Measurements from ENCODE around the gene TNFRSF8.

Gene TNFRSF8

DNA sequence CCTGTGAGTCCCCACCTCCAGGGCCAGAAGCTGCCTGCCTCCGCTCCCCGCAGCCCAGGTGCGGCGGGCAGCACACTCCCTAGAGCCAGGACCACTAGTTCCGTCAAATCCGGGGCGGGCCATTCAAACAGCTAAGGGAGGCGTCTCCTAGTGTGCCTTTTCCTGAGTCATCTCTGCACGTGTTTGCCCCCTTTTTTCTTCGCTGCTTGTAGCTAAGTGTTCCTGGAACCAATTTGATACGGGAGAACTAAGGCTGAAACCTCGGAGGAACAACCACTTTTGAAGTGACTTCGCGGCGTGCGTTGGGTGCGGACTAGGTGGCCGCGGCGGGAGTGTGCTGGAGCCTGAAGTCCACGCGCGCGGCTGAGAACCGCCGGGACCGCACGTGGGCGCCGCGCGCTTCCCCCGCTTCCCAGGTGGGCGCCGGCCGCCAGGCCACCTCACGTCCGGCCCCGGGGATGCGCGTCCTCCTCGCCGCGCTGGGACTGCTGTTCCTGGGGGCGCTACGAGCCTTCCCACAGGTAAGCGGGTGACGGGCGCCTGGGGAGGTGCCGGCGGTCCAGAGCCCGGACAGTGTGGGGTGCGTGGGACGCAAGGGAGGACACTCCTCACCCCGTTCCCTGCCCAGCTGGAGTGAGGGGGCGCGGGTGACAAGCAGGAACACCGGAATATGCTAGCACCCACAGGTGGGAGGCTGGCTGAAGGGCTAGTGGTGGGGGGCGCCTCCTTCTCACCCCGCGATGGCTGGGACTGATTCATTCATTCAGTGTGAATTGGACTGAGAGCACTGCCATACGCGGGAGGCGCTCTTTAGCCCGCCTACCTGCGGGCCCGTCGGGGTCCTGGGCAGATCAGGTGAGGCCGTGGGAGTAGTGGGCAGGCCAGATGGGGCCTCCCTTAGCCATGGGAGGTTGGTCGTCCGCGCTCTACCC lies at the start of gene TNFRSF8:
Gene TNFRSF8, plus strand, starts transcription at position 163 of the 932 bp plus-strand sequence. Its CDS starts 296 bp downstream, at position 459.
- H3K4me3 ChIP-seq (replicated peaks; ENCODE audit: low read depth, low read length), result peak within 1 kb of the TSS; percentile 76
- DNase-seq (ENCODE audit: extremely low read depth, low read depth), result no peak
- TF ChIP-seq, protein P1, sequence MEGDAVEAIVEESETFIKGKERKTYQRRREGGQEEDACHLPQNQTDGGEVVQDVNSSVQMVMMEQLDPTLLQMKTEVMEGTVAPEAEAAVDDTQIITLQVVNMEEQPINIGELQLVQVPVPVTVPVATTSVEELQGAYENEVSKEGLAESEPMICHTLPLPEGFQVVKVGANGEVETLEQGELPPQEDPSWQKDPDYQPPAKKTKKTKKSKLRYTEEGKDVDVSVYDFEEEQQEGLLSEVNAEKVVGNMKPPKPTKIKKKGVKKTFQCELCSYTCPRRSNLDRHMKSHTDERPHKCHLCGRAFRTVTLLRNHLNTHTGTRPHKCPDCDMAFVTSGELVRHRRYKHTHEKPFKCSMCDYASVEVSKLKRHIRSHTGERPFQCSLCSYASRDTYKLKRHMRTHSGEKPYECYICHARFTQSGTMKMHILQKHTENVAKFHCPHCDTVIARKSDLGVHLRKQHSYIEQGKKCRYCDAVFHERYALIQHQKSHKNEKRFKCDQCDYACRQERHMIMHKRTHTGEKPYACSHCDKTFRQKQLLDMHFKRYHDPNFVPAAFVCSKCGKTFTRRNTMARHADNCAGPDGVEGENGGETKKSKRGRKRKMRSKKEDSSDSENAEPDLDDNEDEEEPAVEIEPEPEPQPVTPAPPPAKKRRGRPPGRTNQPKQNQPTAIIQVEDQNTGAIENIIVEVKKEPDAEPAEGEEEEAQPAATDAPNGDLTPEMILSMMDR (IDR thresholded peaks at IDR 0.05; ENCODE audit: low read depth, low read length, missing control alignments), result no peak

DNA sequence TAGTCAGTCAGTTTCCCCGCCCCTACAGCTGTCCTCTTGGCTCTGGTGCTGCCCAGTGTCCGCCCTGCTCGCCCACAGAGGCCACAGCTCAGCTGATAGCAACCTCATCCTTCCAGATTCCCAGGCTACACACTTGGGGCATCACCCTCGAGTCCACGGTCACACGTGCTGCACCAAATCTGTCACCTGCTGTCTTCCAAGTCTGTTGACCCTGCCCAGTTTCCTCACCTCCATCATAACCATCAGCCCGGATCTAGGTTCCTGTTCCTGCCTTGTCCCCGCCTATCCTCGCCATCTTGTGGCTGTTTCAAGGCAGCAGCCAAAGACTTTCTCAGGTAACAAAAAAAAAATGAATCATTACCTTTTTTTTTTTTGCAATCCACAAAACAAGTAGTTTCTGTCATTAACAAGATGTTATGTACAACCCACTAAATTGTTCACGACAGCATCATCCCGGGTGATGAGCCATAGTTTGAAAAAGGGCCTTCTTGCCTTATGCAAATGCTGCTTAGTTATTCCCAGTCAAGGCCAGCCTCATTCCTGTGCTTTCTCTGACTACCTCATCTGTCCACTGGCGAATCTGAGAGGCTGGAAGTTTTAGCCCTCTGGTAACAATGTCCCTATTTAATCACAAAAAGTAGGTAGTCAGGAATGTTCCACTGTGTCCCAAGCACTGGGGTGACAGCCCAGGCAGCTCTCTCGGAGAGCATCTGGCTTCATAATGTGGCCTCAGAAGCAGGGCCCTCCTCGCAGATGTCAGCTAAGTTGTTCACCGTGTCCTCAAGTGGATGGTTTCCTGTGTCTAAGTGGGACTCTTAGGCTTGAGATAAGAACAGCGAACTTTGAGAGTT lies 48.7 kb upstream of the TNFRSF8 start:
- H3K4me3 ChIP-seq (replicated peaks; ENCODE audit: low read depth, low read length), result no peak overlapping the region
- no peak for DNase-seq (ENCODE audit: extremely low read depth, low read depth)
- TF ChIP-seq, protein P1 (IDR thresholded peaks at IDR 0.05; ENCODE audit: low read depth, low read length, missing control alignments), result no peak

DNA sequence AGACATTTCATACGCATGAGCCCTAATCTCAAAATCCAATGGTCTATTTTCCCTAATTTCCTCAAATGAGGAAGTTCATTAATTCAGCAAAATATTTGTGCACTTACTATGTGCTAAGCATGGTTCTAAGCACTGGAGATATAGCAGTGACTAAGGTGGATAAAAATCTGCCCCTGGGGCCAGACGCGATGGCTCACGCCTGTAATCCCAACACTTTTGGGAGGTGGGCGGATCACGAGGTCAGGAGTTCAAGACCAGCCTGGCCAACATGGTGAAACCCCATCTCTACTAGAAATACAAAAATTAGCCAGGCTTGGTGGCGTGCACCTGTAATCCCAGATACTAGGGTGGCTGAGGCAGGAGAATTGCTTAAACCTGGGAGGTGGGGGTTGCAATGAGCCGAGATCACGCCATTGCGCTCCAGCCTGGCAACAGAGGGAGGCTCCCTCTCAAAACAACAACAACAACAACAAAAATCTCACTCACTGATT lies 48.1 kb upstream of the TNFRSF8 start:
- DNase-seq (ENCODE audit: extremely low read depth, low read depth), result no peak
- TF ChIP-seq, protein P1 (IDR thresholded peaks at IDR 0.05; ENCODE audit: low read depth, low read length, missing control alignments), result no peak
- no peak overlapping the region for H3K4me3 ChIP-seq (replicated peaks; ENCODE audit: low read depth, low read length)

DNA sequence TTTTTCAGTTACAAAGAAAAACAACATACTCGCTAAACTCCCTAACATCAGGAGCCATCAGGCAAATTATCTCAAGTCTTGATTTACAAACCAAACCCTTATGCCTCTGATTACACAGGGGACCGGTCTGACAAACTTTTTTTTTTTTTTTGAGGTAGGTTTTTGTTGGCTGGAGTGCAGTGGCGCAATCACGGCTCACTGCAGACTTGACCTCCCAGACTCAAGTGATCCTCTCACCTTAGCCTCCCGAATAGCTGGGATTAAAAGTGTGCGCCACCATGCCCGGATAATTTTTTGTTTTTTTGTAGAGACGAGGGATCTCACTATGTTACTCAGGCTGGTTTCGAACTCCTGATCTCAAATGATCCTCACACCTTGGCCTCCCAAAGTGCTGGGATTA lies 47.6 kb upstream of the TNFRSF8 start:
- DNase-seq (ENCODE audit: extremely low read depth, low read depth), result no peak
- TF ChIP-seq, protein P1 (IDR thresholded peaks at IDR 0.05; ENCODE audit: low read depth, low read length, missing control alignments), result no peak
- no peak overlapping the region for H3K4me3 ChIP-seq (replicated peaks; ENCODE audit: low read depth, low read length)

DNA sequence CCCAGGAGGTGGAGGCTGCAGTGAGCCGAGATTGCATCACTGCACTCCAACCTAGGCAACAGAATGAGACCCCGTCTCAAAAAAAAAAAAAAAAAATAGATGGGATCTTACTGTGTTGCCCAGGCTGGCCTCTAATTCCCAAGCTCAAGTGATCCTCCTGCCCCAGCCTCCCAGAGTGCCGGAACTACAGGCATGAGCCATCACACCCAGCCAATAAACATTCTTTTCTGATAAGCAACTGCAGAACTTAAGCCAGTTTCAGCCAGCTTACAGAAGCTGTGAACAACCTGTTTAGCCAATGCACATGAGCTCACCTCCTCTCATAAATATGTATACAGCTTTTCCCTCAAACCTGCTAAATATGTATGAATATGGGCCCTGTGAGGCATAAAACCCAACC lies 46.9 kb upstream of the TNFRSF8 start:
- TF ChIP-seq, protein P1 (IDR thresholded peaks at IDR 0.05; ENCODE audit: low read depth, low read length, missing control alignments), result no peak
- DNase-seq (ENCODE audit: extremely low read depth, low read depth), result no peak
- no peak overlapping the region for H3K4me3 ChIP-seq (replicated peaks; ENCODE audit: low read depth, low read length)

DNA sequence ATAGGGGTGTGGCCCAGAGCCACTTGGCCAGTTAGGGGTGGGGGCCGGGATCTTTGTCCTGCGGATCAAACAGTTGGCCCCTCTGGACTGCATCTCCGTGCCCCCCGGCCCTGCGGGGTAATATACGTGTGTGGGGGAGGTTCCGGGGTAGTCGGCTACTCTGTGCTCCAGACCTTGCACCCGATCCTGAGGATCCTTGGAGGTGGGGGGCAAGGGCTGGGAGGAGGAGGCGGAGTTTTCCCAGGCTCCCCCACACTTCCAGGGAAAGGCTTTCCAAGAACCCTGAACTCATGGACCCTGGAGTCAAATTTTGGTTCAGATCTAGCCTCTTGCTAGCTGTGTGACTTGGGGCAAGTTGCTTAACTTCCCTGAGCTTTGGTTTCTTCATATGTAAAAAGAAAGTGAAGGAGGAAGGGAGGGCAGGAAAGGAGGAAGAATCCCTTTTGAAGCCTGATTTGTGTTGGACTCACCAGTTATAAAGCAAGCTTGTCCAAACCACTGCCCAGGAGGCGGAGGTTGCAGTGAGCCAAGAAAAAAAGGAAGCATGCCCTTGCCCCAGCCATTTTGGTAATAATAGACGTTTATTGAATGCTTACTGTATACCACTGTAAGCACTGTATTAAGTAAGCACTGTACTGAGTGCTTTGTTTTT lies 43.1 kb upstream of the TNFRSF8 start:
- TF ChIP-seq, protein P1 (IDR thresholded peaks at IDR 0.05; ENCODE audit: low read depth, low read length, missing control alignments), result no peak
- H3K4me3 ChIP-seq (replicated peaks; ENCODE audit: low read depth, low read length), result peak overlapping the region; percentile 75
- no peak for DNase-seq (ENCODE audit: extremely low read depth, low read depth)

All from HFF-Myc (cell line).